ENCODE measurements around the gene ZFYVE28.

DNA sequence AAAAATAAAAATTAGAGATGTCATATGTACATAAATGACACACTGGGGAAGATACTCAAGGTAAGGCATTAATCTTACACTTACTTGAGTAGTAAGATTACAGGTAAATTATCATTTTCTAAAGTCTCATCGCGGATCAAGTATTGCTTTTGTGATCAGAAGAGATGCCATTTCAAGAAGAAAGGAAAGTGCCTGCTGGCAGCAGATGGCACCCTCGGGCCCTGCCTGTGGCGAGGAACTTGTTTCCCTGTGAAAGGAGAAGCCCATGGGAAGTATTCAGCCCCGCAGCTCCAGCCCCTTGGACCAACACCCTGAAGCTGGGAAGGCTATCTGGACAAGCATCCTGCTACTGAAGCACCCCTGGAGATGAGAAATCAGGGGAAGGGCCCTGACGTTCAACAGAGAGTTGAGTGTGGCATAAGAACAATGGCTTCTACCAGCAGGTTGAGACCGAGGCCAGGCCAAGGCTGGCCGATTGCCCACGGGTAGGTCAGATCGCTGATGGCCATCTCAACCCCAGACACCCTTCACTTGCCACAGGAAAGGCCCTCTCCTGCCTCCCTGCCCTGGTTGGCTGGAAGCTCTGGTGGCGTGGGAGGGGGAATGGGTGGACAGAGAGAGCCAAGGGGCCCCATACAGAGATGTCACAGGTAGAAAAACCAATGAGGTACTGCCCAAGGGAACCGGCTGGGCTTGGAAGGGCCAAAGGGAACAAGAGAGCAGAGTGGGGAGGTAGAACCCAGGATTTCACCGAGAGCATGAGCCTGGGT, 137.7 kb downstream of the ZFYVE28 start:
- TF ChIP-seq, protein P1, sequence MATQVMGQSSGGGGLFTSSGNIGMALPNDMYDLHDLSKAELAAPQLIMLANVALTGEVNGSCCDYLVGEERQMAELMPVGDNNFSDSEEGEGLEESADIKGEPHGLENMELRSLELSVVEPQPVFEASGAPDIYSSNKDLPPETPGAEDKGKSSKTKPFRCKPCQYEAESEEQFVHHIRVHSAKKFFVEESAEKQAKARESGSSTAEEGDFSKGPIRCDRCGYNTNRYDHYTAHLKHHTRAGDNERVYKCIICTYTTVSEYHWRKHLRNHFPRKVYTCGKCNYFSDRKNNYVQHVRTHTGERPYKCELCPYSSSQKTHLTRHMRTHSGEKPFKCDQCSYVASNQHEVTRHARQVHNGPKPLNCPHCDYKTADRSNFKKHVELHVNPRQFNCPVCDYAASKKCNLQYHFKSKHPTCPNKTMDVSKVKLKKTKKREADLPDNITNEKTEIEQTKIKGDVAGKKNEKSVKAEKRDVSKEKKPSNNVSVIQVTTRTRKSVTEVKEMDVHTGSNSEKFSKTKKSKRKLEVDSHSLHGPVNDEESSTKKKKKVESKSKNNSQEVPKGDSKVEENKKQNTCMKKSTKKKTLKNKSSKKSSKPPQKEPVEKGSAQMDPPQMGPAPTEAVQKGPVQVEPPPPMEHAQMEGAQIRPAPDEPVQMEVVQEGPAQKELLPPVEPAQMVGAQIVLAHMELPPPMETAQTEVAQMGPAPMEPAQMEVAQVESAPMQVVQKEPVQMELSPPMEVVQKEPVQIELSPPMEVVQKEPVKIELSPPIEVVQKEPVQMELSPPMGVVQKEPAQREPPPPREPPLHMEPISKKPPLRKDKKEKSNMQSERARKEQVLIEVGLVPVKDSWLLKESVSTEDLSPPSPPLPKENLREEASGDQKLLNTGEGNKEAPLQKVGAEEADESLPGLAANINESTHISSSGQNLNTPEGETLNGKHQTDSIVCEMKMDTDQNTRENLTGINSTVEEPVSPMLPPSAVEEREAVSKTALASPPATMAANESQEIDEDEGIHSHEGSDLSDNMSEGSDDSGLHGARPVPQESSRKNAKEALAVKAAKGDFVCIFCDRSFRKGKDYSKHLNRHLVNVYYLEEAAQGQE (IDR thresholded peaks at IDR 0.05; ENCODE audit: insufficient read depth in 1 of 2, low read depth in 2 of 2, low read length in 2 of 2), result no peak
- TF ChIP-seq POLR2AphosphoS5 (IDR thresholded peaks at IDR 0.05; ENCODE audit: low read depth, low read length) (no peak), TAF1 (IDR thresholded peaks at IDR 0.05; ENCODE audit: borderline replicate concordance, insufficient read depth, low read length) (no peak)
